ENCODE measurements around the gene TXNL4A. TPM values are rescaled to one million over a fixed set of nuclear protein-coding genes. Genes with fewer than 3 reads are reported as not detected.

The TXNL4A gene
- total RNA-seq, result 100 to 1,000 TPM in 1 of 6 donors, 10 to 100 TPM in 5; 11.5 to 101 (median 27.8) TPM

DNA sequence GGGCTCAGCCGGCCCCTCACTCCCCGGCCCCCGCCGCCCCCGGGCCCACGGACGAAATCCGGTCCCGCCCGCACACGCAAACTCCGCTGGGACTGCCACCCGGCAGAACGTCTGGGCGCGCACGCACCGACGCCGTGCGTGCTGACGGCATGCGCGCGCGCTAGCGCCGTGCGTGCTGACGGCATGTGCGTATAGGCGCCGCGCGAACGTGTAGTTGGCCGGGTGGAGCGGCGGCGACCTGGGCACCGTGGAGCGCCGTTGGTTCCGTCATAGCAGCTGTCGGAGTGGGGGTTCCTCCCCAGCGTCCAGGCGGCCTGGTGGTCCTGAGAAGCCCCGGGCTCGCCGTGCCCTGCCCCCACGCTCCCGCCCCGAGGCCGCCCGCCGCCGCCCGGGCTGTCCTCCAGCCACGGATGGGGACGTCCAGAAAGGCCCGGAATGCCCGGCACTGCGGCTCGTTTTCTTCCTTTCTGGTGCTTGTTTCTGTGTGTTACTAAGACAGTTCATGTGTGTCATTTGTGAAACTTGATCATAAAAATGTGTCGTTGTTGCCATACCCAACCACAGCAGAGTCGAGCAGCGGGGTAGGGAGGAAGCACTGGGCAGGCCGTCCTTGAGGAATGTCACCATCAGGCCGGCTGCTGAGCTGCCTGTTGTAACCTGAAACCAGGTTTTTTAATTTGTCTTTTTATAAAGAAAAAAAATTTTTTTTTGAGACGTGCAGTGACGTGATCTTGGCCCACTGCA is at the start of gene TXNL4A:
Gene TXNL4A (minus strand): TSS at position 113 of the 744 bp plus-strand sequence. CDS start 171 bp downstream, outside the sequence.
- ATAC-seq (ENCODE audit: low FRiP score in 2 of 2) (peak; percentile 97 to 99), DNase-seq (peak; percentile 87 to 98)
- Histone ChIP-seq H3K36me3 (peaks cover 0 to 16% (median 0%) of the 10 kb centered on the region in 4 donors), H3K9me3 (no peaks in the 10 kb centered on the region), H3K4me3 (peak within 1 kb of the TSS; percentile 52 to 98 (median 85)), H3K27me3 (no peaks in the 10 kb centered on the region), H3K4me1 (peaks cover 15 to 32% (median 21%) of the 10 kb centered on the region in 4 donors), H3K27ac (peak within 1 kb of the TSS; percentile 89 to 97 (median 96))
- 1% methylated on average over 25 to 26 of the region's 71 CpGs for WGBS, 2 donors
- TF ChIP-seq, protein P1, sequence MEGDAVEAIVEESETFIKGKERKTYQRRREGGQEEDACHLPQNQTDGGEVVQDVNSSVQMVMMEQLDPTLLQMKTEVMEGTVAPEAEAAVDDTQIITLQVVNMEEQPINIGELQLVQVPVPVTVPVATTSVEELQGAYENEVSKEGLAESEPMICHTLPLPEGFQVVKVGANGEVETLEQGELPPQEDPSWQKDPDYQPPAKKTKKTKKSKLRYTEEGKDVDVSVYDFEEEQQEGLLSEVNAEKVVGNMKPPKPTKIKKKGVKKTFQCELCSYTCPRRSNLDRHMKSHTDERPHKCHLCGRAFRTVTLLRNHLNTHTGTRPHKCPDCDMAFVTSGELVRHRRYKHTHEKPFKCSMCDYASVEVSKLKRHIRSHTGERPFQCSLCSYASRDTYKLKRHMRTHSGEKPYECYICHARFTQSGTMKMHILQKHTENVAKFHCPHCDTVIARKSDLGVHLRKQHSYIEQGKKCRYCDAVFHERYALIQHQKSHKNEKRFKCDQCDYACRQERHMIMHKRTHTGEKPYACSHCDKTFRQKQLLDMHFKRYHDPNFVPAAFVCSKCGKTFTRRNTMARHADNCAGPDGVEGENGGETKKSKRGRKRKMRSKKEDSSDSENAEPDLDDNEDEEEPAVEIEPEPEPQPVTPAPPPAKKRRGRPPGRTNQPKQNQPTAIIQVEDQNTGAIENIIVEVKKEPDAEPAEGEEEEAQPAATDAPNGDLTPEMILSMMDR (IDR thresholded peaks at IDR 0.05), result peak in 1 of 6 experiments; percentile 7
- TF ChIP-seq EP300 (IDR thresholded peaks at IDR 0.05) (no peak), POLR2A (IDR thresholded peaks at IDR 0.05) (peak in 2 of 4 donors; percentile 70 to 95), POLR2AphosphoS5 (IDR thresholded peaks at IDR 0.05) (peak; percentile 91 to 97)

- ATAC-seq (ENCODE audit: low FRiP score in 2 of 2), result no peak
- 95 to 96% methylated on average over 12 of the region's 12 CpGs for WGBS, 2 donors
- TF ChIP-seq POLR2A (IDR thresholded peaks at IDR 0.05) (no peak), POLR2AphosphoS5 (IDR thresholded peaks at IDR 0.05) (no peak), EP300 (IDR thresholded peaks at IDR 0.05) (no peak)
- TF ChIP-seq, protein P1 (IDR thresholded peaks at IDR 0.05), result no peak
Observed at GRCh38 chr18:80037300-80037699, 48.9 kb upstream of the TXNL4A start.

GRCh38 chr18:80035997-80036396 is 47.6 kb upstream of the TXNL4A start:
- 93% methylated on average over 7 of the region's 7 CpGs for WGBS, 2 donors
- TF ChIP-seq, protein P1 (IDR thresholded peaks at IDR 0.05), result no peak
- TF ChIP-seq EP300 (IDR thresholded peaks at IDR 0.05) (no peak), POLR2A (IDR thresholded peaks at IDR 0.05) (no peak), POLR2AphosphoS5 (IDR thresholded peaks at IDR 0.05) (no peak)
- no peak overlapping the region for H3K27ac ChIP-seq
- H3K4me3 ChIP-seq, result no peak overlapping the region
- DNase-seq (no peak), ATAC-seq (ENCODE audit: low FRiP score in 2 of 2) (no peak)
- peaks cover 8 to 20% (median 10%) of the 10 kb centered on the region in 4 donors for H3K4me1 ChIP-seq
- peaks cover 0 to 14% (median 3%) of the 10 kb centered on the region in 4 donors for H3K36me3 ChIP-seq
- no peaks in the 10 kb centered on the region for H3K27me3 ChIP-seq
- H3K9me3 ChIP-seq, result no peaks in the 10 kb centered on the region

More at GRCh38 chr18:80037300-80037699, 48.9 kb upstream of the TXNL4A start:
- peaks cover 8 to 20% (median 10%) of the 10 kb centered on the region in 4 donors for H3K4me1 ChIP-seq
- no peak for DNase-seq
- H3K27ac ChIP-seq, result no peak overlapping the region
- H3K4me3 ChIP-seq, result no peak overlapping the region
- H3K27me3 ChIP-seq, result no peaks in the 10 kb centered on the region
- H3K9me3 ChIP-seq, result no peaks in the 10 kb centered on the region
- peaks cover 0 to 18% (median 3%) of the 10 kb centered on the region in 4 donors for H3K36me3 ChIP-seq

- TF ChIP-seq, protein P1 (IDR thresholded peaks at IDR 0.05), result no peak
- TF ChIP-seq EP300 (IDR thresholded peaks at IDR 0.05) (no peak), POLR2AphosphoS5 (IDR thresholded peaks at IDR 0.05) (no peak), POLR2A (IDR thresholded peaks at IDR 0.05) (no peak)
- Histone ChIP-seq H3K27ac (peak overlapping the region; percentile 79 to 91 (median 88)), H3K4me1 (peaks cover 8 to 20% (median 10%) of the 10 kb centered on the region in 4 donors), H3K36me3 (peaks cover 0 to 14% (median 3%) of the 10 kb centered on the region in 4 donors), H3K27me3 (no peaks in the 10 kb centered on the region), H3K9me3 (no peaks in the 10 kb centered on the region), H3K4me3 (peak overlapping the region; percentile 59 to 99 (median 80))
- DNase-seq (no peak), ATAC-seq (ENCODE audit: low FRiP score in 2 of 2) (no peak)
- WGBS, 2 donors, result 10 to 14% methylated on average over 8 of the region's 8 CpGs
Observed at GRCh38 chr18:80034852-80035406, 46.6 kb upstream of the TXNL4A start.
